Tibial nerve (tissue), 4 donors: ENCODE measurements around the gene LLGL1.

ENCODE experiments used
- CTCF ChIP-seq, 5 experiments: fragments of 200-600 bp in 3 of 5; fragments of 450-650 bp in 2 of 5; sonication (generic) in 3 of 5; IDR thresholded peaks; one replicate each; pipeline ENCODE4 v1.5.1; 2016 to 2019; ENCODE audit warnings: antibody characterized with exemption in 5 of 5, mild to moderate bottlenecking in 3 of 5, moderate library complexity in 2 of 5
- EP300 ChIP-seq, 2 donors: sonication (generic); formaldehyde crosslinking; IDR thresholded peaks; one replicate each; pipeline ENCODE4 v1.6.1; 2017; ENCODE audit warnings: antibody characterized with exemption in 2 of 2, mild to moderate bottlenecking in 1 of 2
- POLR2A ChIP-seq, 2 donors: fragments of 450-650 bp; IDR thresholded peaks; one replicate each; pipeline ENCODE4 v1.6.1; 2017; ENCODE audit warnings: antibody characterized with exemption in 2 of 2, mild to moderate bottlenecking in 2 of 2, moderate library complexity in 2 of 2

- no peak for TF ChIP-seq CTCF (IDR thresholded peaks at IDR 0.05)
- TF ChIP-seq EP300 (IDR thresholded peaks at IDR 0.05) = no peak
- no peak for TF ChIP-seq POLR2A (IDR thresholded peaks at IDR 0.05)
Measured at GRCh38 chr17:18233803-18234518, 8.5 kb downstream of the LLGL1 start.
